ENCODE data around the gene SELENOM.

The SELENOM gene, protein sequence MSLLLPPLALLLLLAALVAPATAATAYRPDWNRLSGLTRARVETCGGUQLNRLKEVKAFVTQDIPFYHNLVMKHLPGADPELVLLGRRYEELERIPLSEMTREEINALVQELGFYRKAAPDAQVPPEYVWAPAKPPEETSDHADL

GRCh38 chr22:31107178-31107893 is at the start of gene SELENOM:
TSS of gene SELENOM (minus strand) at chr22:31107568. CDS start at chr22:31107505, 63 bp downstream.
- DNase-seq (ENCODE audit: low read depth): peak; percentile 97

GRCh38 chr22:31155422-31155821 is 48.1 kb upstream of the SELENOM start:
- DNase-seq (ENCODE audit: low read depth): peak; percentile 48

DNA sequence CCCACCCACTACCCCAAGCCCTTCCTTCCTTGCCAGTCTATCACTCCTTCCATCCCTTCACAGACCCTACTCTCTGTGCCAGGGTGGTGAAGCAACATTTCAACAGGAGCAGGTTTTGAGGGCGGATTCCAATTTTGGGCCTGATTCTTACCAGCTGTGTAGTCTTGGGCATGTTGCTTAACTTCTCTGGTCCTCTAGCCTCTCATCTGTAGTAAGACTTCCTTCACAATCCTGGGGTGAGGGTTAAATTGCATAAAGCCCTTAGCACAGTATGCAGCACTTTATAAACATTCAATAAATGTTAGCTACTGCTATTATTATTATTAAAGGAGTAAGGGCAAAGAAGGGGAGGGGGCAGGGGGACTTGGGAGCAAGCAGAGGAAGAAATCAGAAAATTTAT is 47.6 kb upstream of the SELENOM start:
- DNase-seq (ENCODE audit: low read depth): no peak

DNA sequence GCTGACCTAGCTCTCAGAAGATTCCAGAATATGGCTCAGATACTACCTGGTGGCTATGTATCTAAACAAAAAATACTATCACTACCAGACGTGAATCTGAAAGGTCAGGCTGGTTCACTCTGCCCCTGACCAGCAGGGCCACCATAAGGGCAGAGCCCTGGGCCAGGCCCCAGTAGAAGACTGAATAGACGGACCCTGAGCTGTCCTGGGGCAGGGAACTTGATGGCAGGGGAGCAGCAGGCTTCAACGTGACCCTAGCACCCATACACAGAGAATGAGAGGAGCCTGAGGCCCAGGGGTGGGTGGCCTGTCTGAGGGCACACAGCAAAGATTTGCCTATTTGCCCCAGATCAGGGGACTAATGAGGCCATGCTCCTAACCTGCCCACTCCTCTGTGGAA is 46.0 kb upstream of the SELENOM start:
- no peak for DNase-seq (ENCODE audit: low read depth)

DNA sequence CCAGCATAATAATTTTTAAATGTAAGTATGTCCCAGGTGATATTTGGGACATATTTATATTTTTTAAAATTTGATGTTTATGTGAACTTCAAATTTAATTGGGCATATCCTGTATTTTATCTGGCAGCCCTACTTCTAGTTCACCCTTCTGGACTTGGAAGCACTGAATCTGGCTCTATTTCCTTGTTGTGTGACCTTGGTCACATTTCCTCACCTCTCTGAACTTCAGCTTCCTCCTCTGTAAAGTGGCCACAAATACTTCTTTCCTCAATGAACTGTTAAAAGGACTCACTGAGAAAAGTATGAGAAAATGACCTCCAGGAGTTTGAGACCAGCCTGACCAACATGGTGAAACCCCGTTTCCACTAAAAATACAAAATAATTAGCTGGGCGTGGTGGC is 44.5 kb upstream of the SELENOM start:
- no peak for DNase-seq (ENCODE audit: low read depth)

GRCh38 chr22:31150615-31151014 is 43.2 kb upstream of the SELENOM start:
- DNase-seq (ENCODE audit: low read depth): no peak

GRCh38 chr22:31148953-31149627 is 41.7 kb upstream of the SELENOM start:
- DNase-seq (ENCODE audit: low read depth): peak; percentile 68

DNA sequence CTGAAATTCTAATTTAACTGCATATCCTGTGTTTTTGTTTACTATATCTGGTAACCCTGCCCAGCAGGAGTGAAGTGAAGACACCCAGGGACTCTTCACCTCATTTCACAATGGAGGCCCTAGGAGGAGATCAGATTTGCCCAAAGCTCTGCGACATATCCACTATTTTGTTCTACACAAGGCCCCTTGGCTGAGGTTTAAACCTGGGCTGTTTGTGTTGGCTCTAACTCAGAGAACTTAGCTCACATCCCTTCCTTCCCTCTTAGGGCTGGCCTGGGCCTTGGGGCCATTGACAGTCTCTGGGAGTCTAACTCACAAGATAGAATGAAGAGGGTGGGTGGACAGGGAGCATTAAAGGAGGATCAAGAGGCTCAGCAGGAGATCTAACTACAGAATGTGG is 41.1 kb upstream of the SELENOM start:
- DNase-seq (ENCODE audit: low read depth): no peak

DNA sequence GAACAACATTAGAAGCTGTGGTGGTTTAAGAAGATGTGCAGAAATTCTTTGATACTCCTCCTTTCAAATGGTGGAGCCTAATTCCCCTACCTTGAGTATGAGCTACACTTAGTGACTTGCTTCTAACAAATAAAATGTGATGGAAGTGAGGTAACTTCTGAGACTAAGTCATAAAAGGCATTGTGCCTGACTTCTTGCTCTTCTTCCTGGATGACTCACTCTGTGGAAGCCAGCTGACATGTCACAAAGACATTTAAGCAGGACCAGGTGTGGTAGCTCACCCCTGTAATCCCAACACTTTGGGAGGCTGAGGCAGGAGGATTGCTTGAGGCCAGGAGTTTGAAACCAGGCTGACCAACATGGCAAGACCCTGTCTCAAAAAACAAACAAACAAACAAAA is 36.9 kb upstream of the SELENOM start:
- DNase-seq (ENCODE audit: low read depth): no peak

- DNase-seq (ENCODE audit: low read depth): no peak
Observed at GRCh38 chr22:31143537-31143936, 36.2 kb upstream of the SELENOM start.

GRCh38 chr22:31143038-31143437 is 35.7 kb upstream of the SELENOM start:
- DNase-seq (ENCODE audit: low read depth): no peak

DNA sequence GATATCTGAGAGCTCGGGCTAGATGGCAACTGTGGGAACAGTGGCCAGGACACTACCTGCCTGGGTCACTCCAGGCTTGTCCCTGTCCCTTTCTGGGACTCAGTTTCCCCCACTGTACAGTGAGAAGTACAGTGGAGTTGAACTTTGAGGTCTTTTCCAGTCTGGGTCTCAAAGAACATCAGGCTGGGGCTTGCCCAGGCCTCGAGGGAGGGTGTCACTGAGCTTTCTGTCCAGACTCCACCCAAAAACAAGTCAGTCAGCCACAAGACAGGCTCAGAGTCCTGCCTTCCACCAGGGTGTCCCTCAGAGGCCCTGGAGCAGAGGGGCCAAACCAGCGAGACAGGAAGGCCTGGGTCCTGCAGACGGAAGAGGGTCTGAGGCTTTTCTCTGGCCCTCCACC is 34.9 kb upstream of the SELENOM start:
- DNase-seq (ENCODE audit: low read depth): no peak

DNA sequence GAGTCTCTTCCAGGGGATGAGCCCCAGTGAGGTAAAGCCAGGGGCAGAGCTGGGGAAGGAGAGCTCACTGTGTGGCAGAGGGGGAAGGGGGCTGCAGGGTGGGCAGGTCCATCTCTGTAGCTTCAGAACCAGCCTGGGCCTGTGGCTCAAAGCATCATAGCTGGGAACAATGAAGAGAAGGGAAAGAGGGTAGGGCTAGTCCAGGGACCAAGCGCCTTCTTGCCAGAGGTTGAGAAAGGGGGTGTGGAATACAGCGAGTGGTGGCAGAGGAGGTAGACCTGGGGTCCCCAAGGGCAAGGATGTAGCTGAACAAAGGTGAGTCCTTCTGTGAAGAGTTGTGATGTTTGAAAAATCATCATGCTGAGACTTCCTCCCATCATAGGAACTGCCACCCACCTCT is 34.2 kb upstream of the SELENOM start:
- no peak for DNase-seq (ENCODE audit: low read depth)

- no peak for DNase-seq (ENCODE audit: low read depth)
Observed at GRCh38 chr22:31140746-31141145, 33.4 kb upstream of the SELENOM start.

- peak; percentile 49 for DNase-seq (ENCODE audit: low read depth)
Observed at GRCh38 chr22:31139866-31140716, 32.7 kb upstream of the SELENOM start, which contains the start of gene PLA2G3. TSS of gene PLA2G3 (minus strand) at chr22:31140508. CDS start at chr22:31140354, 154 bp downstream.

- DNase-seq (ENCODE audit: low read depth): no peak
Observed at GRCh38 chr22:31139066-31139465, 31.7 kb upstream of the SELENOM start.

DNA sequence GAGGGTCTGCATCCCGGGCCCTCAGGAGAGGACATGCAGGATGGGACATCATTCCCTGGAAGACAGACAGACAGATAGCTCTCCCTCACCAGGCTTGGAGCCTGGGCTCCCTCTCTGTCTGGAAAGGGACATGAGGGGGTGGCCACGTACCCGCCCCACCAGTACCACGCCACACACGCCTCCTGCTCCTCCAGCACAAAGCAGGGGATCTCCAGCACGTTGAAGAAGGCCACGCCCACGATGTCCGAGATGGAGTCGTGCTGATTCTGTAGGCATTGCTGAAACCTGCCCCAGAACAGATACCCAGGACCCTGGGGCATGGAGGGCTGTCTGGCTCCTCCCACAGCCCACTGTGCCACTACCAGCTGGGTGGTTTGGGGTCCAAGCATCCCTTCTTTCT is 30.8 kb upstream of the SELENOM start:
- DNase-seq (ENCODE audit: low read depth): no peak

DNA sequence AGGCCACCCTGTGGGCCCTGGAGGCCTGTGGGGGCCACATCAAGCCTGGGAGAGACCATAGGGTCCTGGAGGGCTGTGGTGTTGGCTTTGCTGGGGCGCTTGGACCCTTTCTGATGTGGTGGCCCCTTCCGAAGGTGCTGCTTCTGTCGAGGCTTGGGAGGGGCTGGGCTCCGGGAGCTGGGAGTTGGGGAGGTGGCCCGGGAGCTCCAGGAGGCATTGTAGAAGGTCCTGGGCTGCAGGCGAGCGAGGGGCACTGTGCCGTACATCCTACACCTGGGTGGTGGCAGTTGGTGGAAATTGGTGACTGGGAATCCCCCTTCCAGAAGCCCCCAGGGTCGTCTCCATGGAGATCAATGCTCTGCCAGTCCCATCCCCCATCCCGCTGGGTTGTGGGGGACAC is 30.4 kb upstream of the SELENOM start:
- DNase-seq (ENCODE audit: low read depth): no peak

DNA sequence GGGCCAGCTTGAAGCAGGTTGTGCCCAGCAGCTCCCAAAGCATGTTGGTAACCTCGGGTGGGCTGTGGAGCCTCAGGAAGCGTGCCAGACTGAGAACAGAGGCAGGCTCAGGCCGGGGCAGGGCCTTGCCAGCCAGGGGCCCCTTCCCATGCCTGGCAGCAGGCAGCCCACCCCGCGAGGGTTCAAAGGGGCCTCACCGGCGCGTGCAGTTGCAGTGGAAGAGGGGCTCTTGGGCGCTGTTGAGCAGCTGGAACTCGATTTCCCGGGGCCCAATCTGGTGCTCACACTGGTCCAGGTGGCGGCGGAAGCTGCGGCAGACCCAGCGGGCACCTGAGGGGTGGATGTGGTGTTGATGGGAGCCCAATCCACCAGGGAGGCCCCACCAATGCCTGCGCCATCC is 29.3 kb upstream of the SELENOM start:
- DNase-seq (ENCODE audit: low read depth): no peak

DNA sequence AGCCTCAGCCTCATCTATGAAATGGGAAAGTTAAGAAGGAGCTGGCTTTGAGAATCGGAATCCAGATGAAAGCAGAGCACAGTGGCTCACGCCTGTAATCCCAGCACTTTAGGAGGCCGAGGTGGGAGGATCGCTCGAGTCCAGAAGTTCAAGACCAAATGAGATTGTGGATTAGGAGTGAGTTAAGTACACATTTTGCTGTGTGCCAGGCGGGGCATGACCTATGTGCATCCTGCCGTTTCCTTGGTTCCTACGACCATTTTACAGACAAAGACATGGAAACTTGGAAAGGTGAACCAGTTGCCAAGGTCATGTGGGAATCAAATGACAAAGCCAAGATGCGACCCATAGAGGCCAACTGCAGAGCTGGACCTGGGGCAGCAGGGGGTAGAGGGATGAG is 28.8 kb upstream of the SELENOM start:
- DNase-seq (ENCODE audit: low read depth): no peak

DNA sequence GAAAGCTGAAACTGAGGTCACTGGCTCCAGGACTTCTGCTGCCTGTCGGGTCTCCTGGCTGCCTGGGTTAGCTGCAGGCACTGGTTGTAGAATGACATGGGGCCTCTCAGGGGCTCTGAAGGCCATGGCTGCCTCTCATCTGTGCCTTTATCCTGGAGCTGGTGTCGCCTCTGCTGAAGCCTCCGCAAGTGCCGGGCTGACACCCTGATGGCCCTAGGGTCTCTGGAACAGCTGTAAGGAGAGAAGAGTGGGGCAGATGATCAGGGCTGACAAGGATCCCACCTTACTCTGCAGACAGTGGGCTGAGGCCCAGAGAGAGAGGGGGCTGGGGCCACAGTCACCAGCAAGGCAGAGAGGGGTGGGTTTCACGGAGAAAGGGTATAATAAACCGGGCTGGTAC is 28.3 kb upstream of the SELENOM start:
- no peak for DNase-seq (ENCODE audit: low read depth)

DNA sequence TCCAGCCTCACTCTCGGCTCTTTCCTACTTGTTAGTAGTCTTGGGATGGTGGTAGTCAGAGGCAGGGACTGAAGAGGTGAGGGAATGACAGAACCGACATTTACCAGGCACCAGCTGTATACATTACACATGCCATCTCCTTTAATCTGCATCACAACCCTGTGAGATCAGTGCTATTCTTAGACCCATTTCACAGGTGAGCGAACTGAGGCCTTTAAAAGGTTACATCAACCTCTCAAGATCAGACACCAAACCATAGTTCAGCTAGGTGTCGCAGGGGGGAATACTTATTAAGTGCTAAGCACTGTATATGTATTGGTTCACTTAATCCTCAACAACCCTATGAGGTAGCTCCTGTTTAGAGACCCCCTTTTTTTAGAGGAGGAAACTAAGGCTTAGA is 27.3 kb upstream of the SELENOM start:
- no peak for DNase-seq (ENCODE audit: low read depth)

- DNase-seq (ENCODE audit: low read depth): no peak
Observed at GRCh38 chr22:31133911-31134310, 26.5 kb upstream of the SELENOM start.
